CD4-positive, alpha-beta T cell treated with Interleukin-1 beta for 1 hour (primary cell): ENCODE data around the gene COASY.
A peak's percentile ranks its signal among the peaks of the same experiment; 100 is the strongest.
"Not testable (repeated sequence)": the region's sequence is repeated elsewhere in the genome, so short reads cannot be mapped to it uniquely, and the experiment has no call there.

ENCODE experiments used
- DNase-seq, 2 donors: peaks; one replicate each; pipeline ENCODE4 v3.0.0-alpha.2; 2020 to 2022

COASY gene

GRCh38 chr17:42553161-42553818 lies 8.7 kb upstream of the COASY start:
- no peak for DNase-seq

GRCh38 chr17:42553866-42554249 lies 8.1 kb upstream of the COASY start:
- peak in 1 of 2 donors; percentile 17 for DNase-seq

- peak; percentile 80 to 87 for DNase-seq
Observed at GRCh38 chr17:42554250-42555121, 7.5 kb upstream of the COASY start.

GRCh38 chr17:42555122-42555622 lies 6.8 kb upstream of the COASY start:
- DNase-seq: no peak

- DNase-seq: not testable (repeated sequence)
Observed at GRCh38 chr17:42555961-42556617, 5.9 kb upstream of the COASY start.

GRCh38 chr17:42559075-42559474 lies 2.9 kb upstream of the COASY start:
- DNase-seq: no peak

GRCh38 chr17:42560246-42560645 lies 1.7 kb upstream of the COASY start:
- DNase-seq: no peak

GRCh38 chr17:42562388-42563142 lies 617 bp downstream of the COASY start:
- no peak for DNase-seq

- DNase-seq: no peak
Observed at GRCh38 chr17:42563143-42563509, 1.2 kb downstream of the COASY start.

GRCh38 chr17:42563543-42563942 lies 1.6 kb downstream of the COASY start:
- DNase-seq: no peak

GRCh38 chr17:42563950-42564349 lies 2.0 kb downstream of the COASY start:
- no peak for DNase-seq

- no peak for DNase-seq
Observed at GRCh38 chr17:42564815-42565522, 3.0 kb downstream of the COASY start.

- DNase-seq: no peak
Observed at GRCh38 chr17:42565523-42566214, 3.7 kb downstream of the COASY start.

- DNase-seq: no peak
Observed at GRCh38 chr17:42566215-42566882, 4.4 kb downstream of the COASY start.

GRCh38 chr17:42566883-42567573 lies 5.1 kb downstream of the COASY start, which contains the start of gene MLX:
TSS of gene MLX (plus strand) at chr17:42567100. CDS start at chr17:42567125, 25 bp downstream.
- DNase-seq: peak; percentile 92

- DNase-seq: no peak
Observed at GRCh38 chr17:42568341-42569111, 6.6 kb downstream of the COASY start.

- DNase-seq: no peak
Observed at GRCh38 chr17:42571435-42572225, 9.7 kb downstream of the COASY start.

- no peak for DNase-seq
Observed at GRCh38 chr17:42573095-42573494, 11.1 kb downstream of the COASY start.

GRCh38 chr17:42574463-42574862 lies 12.5 kb downstream of the COASY start:
- no peak for DNase-seq
